Astrocyte (in vitro differentiated cells and primary cell): Measurements from ENCODE around the gene PHF12. TPM values are rescaled to one million over a fixed set of nuclear protein-coding genes. Genes with fewer than 3 reads are reported as not detected.

Experiments
- DNase-seq: peaks from one replicate; pipeline ENCODE4 v3.0.0-alpha.2; 2010; ENCODE audit warnings: low read depth
- FAIRE-seq: peaks from 2 replicates; lab custom pipeline; 2011; peaks lifted over from hg19 to GRCh38; lab: Jason Lieb, UNC
- H2AFZ ChIP-seq: 2 replicates; pipeline ENCODE4 v1.6.0; 2012; ENCODE audit warnings: low read depth, low read length, inconsistent platforms
- H3K27ac ChIP-seq: 2 replicates; pipeline ENCODE4 v1.5.1; 2011; ENCODE audit warnings: low read depth, low read length, inconsistent platforms
- H3K27me3 ChIP-seq: 2 replicates; pipeline ENCODE4 v1.6.0; 2011; ENCODE audit warnings: low read length, inconsistent platforms; ENCODE audit not compliant: insufficient read depth
- H3K36me3 ChIP-seq: 2 replicates; pipeline ENCODE4 v1.5.1; 2011; ENCODE audit warnings: low read length, inconsistent platforms; ENCODE audit not compliant: insufficient read depth
- H3K4me1 ChIP-seq: 2 replicates; pipeline ENCODE4 v1.5.1; 2011; ENCODE audit warnings: low read length, inconsistent platforms; ENCODE audit not compliant: insufficient read depth
- H3K4me2 ChIP-seq: 2 replicates; pipeline ENCODE4 v1.6.0; 2012; ENCODE audit warnings: low read length, inconsistent platforms
- H3K4me3 ChIP-seq: 2 replicates; pipeline ENCODE4 v1.5.1; 2011; ENCODE audit warnings: low read depth, mild to moderate bottlenecking, low read length, inconsistent platforms; ENCODE audit not compliant: insufficient read depth
- H3K79me2 ChIP-seq: 2 replicates; pipeline ENCODE4 v1.6.0; 2012; ENCODE audit warnings: mild to moderate bottlenecking, low read length, inconsistent platforms; ENCODE audit not compliant: insufficient read depth
- H3K9ac ChIP-seq: 2 replicates; pipeline ENCODE4 v1.6.0; 2012; ENCODE audit warnings: mild to moderate bottlenecking, low read length, inconsistent platforms
- H3K9me3 ChIP-seq: 2 replicates; pipeline ENCODE4 v1.5.1; 2012; ENCODE audit warnings: low read depth, mild to moderate bottlenecking, low read length, inconsistent platforms; ENCODE audit not compliant: insufficient read depth
- H4K20me1 ChIP-seq: 2 replicates; pipeline ENCODE4 v1.6.0; 2012; ENCODE audit warnings: low read length, inconsistent platforms; ENCODE audit not compliant: insufficient read depth
- H3K27ac Mint-ChIP-seq: one replicate; pipeline ENCODE4 v1.8.0; 2021; ENCODE audit warnings: mild to moderate bottlenecking, mixed read lengths; ENCODE audit not compliant: unreplicated experiment
- H3K27me3 Mint-ChIP-seq: one replicate; pipeline ENCODE4 v1.8.0; 2021; ENCODE audit warnings: low read depth, mixed read lengths; ENCODE audit not compliant: unreplicated experiment
- H3K36me3 Mint-ChIP-seq: one replicate; pipeline ENCODE4 v1.8.0; 2021; ENCODE audit warnings: low read depth, mixed read lengths; ENCODE audit not compliant: unreplicated experiment
- H3K4me1 Mint-ChIP-seq: one replicate; pipeline ENCODE4 v1.8.0; 2021; ENCODE audit warnings: low read depth, mixed read lengths; ENCODE audit not compliant: unreplicated experiment
- H3K4me3 Mint-ChIP-seq: one replicate; pipeline ENCODE4 v1.8.0; 2021; ENCODE audit warnings: mild to moderate bottlenecking, moderate library complexity, mixed read lengths; ENCODE audit not compliant: unreplicated experiment
- H3K9me3 Mint-ChIP-seq: one replicate; pipeline ENCODE4 v1.8.0; 2021; ENCODE audit warnings: mild to moderate bottlenecking, mixed read lengths; ENCODE audit not compliant: unreplicated experiment
- EZH2 ChIP-seq: IDR thresholded peaks from 2 replicates; pipeline ENCODE4 v1.6.1; 2012; ENCODE audit warnings: mild to moderate bottlenecking, low read length, inconsistent platforms; ENCODE audit not compliant: insufficient read depth
- total RNA-seq: library from RNA; stranded (reverse); gene quantifications from 2 replicates; pipeline ENCODE4 v1.2.1, GENCODE V29; 2021
- TF ChIP-seq, protein P1 (sequence below): IDR thresholded peaks from 2 replicates; pipeline ENCODE4 v1.5.1; 2011; ENCODE audit warnings: low read depth, mild to moderate bottlenecking, inconsistent platforms, low read length, moderate library complexity; ENCODE audit not compliant: insufficient read depth

PHF12 gene
- total RNA-seq, 1 donor from 2014 or later, result 41.6 TPM

DNA sequence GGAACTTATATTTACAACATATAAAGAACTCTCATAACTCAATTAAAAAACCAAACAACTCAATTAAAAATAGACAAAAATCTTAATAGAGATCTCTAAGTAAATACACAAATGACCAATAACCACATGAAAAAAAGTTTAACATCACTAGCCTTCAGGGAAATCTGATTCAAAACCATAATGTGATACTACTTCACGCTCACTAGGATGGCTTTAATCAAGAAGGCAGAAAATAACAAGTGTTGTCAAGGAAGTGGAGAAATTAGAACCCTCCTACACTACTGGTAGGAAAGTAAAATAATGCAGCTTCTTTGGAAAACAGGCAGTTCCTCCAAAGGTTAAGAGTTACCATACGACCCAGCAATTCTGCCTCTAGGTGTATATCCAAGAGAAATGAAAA is 8.4 kb downstream of the PHF12 start:
- DNase-seq, result no peak
- no peak overlapping the region for H3K27ac ChIP-seq
- peaks cover 96% of the 10 kb centered on the region for H3K79me2 ChIP-seq
- Mint-ChIP-seq H3K27ac (no peak overlapping the region), H3K4me3 (no peak overlapping the region), H3K36me3 (peaks cover 2% of the 10 kb centered on the region), H3K4me1 (peaks cover 42% of the 10 kb centered on the region), H3K9me3 (no peaks in the 10 kb centered on the region), H3K27me3 (no peaks in the 10 kb centered on the region)
- H3K4me2 ChIP-seq, result no peak overlapping the region
- no peak for FAIRE-seq
- TF ChIP-seq, protein P1, sequence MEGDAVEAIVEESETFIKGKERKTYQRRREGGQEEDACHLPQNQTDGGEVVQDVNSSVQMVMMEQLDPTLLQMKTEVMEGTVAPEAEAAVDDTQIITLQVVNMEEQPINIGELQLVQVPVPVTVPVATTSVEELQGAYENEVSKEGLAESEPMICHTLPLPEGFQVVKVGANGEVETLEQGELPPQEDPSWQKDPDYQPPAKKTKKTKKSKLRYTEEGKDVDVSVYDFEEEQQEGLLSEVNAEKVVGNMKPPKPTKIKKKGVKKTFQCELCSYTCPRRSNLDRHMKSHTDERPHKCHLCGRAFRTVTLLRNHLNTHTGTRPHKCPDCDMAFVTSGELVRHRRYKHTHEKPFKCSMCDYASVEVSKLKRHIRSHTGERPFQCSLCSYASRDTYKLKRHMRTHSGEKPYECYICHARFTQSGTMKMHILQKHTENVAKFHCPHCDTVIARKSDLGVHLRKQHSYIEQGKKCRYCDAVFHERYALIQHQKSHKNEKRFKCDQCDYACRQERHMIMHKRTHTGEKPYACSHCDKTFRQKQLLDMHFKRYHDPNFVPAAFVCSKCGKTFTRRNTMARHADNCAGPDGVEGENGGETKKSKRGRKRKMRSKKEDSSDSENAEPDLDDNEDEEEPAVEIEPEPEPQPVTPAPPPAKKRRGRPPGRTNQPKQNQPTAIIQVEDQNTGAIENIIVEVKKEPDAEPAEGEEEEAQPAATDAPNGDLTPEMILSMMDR, result no peak
- TF ChIP-seq EZH2, result no peak
- peaks cover 32% of the 10 kb centered on the region for H3K4me1 ChIP-seq
- no peaks in the 10 kb centered on the region for H3K9me3 ChIP-seq
- no peak overlapping the region for H3K9ac ChIP-seq
- peaks cover 95% of the 10 kb centered on the region for H4K20me1 ChIP-seq
- no peaks in the 10 kb centered on the region for H3K27me3 ChIP-seq
- peaks cover 5% of the 10 kb centered on the region for H3K36me3 ChIP-seq
- no peak overlapping the region for H3K4me3 ChIP-seq
- H2AFZ ChIP-seq, result no peak overlapping the region

DNA sequence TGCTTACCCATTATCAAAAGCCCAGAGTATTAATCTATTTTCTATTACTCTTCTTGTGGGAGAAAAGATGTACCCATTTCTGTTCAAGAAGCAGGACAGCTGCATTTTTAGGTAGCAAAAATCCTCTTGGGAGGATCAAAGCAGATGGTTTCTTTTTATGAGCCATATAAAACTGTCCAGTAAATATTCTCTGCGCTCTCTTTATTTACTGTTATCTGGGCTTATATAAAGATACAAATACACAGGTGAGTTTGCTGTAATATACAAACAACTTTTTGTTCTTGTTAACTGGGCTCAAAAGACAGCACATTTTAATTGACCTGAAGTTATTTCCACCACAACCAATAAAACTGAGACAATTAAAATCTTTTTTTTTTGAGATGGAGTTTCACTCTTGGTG is 10.1 kb downstream of the PHF12 start:
- Mint-ChIP-seq H3K36me3 (no peaks in the 10 kb centered on the region), H3K4me3 (no peak overlapping the region), H3K4me1 (peaks cover 41% of the 10 kb centered on the region), H3K27me3 (no peaks in the 10 kb centered on the region), H3K9me3 (no peaks in the 10 kb centered on the region), H3K27ac (no peak overlapping the region)
- Histone ChIP-seq H3K4me3 (no peak overlapping the region), H3K27ac (no peak overlapping the region), H3K79me2 (peaks cover 96% of the 10 kb centered on the region), H2AFZ (no peak overlapping the region), H4K20me1 (peaks cover 95% of the 10 kb centered on the region), H3K36me3 (peaks cover 2% of the 10 kb centered on the region), H3K9ac (no peak overlapping the region), H3K4me2 (no peak overlapping the region), H3K9me3 (no peaks in the 10 kb centered on the region), H3K4me1 (peaks cover 16% of the 10 kb centered on the region), H3K27me3 (no peaks in the 10 kb centered on the region)
- DNase-seq (no peak), FAIRE-seq (no peak)
- TF ChIP-seq, protein P1, result no peak
- no peak for TF ChIP-seq EZH2

DNA sequence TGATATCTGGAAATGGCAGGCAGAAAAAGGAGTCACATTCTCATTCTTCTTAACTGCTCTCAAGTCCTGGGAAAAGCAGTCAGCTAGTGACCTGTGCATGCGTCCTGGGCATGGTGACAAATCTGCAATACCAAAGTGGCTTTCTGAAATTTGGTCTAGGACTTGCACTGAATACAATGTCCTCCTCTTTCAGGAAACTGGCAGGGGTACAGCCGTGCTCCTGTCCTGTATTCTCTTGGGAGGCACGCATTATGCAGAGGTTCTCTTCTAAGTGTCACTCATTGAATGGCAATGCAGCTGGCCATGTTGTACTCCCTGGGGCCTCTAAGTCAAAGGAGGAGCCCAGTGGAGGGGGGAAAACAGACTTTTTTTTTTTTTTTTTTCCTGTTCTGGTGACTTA is 10.6 kb downstream of the PHF12 start:
- Mint-ChIP-seq H3K4me1 (peaks cover 42% of the 10 kb centered on the region), H3K27ac (no peak overlapping the region), H3K4me3 (no peak overlapping the region), H3K9me3 (no peaks in the 10 kb centered on the region), H3K36me3 (no peaks in the 10 kb centered on the region), H3K27me3 (no peaks in the 10 kb centered on the region)
- FAIRE-seq (no peak), DNase-seq (no peak)
- peaks cover 96% of the 10 kb centered on the region for H4K20me1 ChIP-seq
- peaks cover 10% of the 10 kb centered on the region for H3K4me1 ChIP-seq
- no peaks in the 10 kb centered on the region for H3K9me3 ChIP-seq
- peaks cover 98% of the 10 kb centered on the region for H3K79me2 ChIP-seq
- H3K27me3 ChIP-seq, result no peaks in the 10 kb centered on the region
- no peak for TF ChIP-seq EZH2
- H3K4me3 ChIP-seq, result no peak overlapping the region
- H3K36me3 ChIP-seq, result peaks cover 2% of the 10 kb centered on the region
- no peak overlapping the region for H2AFZ ChIP-seq
- no peak overlapping the region for H3K27ac ChIP-seq
- no peak overlapping the region for H3K4me2 ChIP-seq
- H3K9ac ChIP-seq, result no peak overlapping the region
